MM.1S (cell line): ENCODE data around the gene IVNS1ABP.

Source experiments
- DNase-seq: peaks from one replicate; pipeline ENCODE4 v3.0.0-alpha.2; 2015
- H2AFZ ChIP-seq: fragments of 300-600 bp; sonication (generic); 2 replicates; pipeline ENCODE4 v1.6.0; 2016; ENCODE audit warnings: antibody characterized with exemption, low read length
- H3F3A ChIP-seq: fragments of 300-600 bp; sonication (generic); 2 replicates; pipeline ENCODE4 v1.6.1; 2016; ENCODE audit warnings: mild to moderate bottlenecking, antibody characterized with exemption, low read length, moderate library complexity, mixed read lengths; ENCODE audit not compliant: insufficient read depth
- H3K27ac ChIP-seq: fragments of 300-600 bp; sonication (generic); 2 replicates; pipeline ENCODE4 v1.5.1; 2016; ENCODE audit warnings: mild to moderate bottlenecking, low read length
- H3K27me3 ChIP-seq: fragments of 300-600 bp; sonication (generic); replicated peaks from 2 replicates; pipeline ENCODE4 v1.6.0; 2016; ENCODE audit warnings: low read length; ENCODE audit not compliant: insufficient read depth
- H3K36me3 ChIP-seq: fragments of 300-600 bp; sonication (generic); replicated peaks from 2 replicates; pipeline ENCODE4 v1.6.1; 2016; ENCODE audit warnings: mild to moderate bottlenecking, low read length, mixed read lengths; ENCODE audit not compliant: insufficient read depth
- H3K4me1 ChIP-seq: fragments of 300-600 bp; sonication (generic); 2 replicates; pipeline ENCODE4 v1.6.1; 2016; ENCODE audit warnings: low read length, mixed read lengths
- H3K4me2 ChIP-seq: fragments of 300-600 bp; sonication (generic); 2 replicates; pipeline ENCODE4 v1.6.0; 2016; ENCODE audit warnings: low read depth, low read length
- H3K4me3 ChIP-seq: fragments of 300-600 bp; sonication (generic); 2 replicates; pipeline ENCODE4 v1.5.1; 2016; ENCODE audit warnings: low read length, mixed read lengths
- H3K79me2 ChIP-seq: fragments of 300-600 bp; sonication (generic); 2 replicates; pipeline ENCODE4 v1.6.1; 2016; ENCODE audit warnings: mixed run types, low read length, mixed read lengths
- H3K9ac ChIP-seq: fragments of 300-600 bp; sonication (generic); 2 replicates; pipeline ENCODE4 v1.6.1; 2016; ENCODE audit warnings: low read length, mixed read lengths
- H3K9me2 ChIP-seq: fragments of 300-600 bp; sonication (generic); replicated peaks from 2 replicates; pipeline ENCODE4 v1.6.1; 2016; ENCODE audit warnings: mild to moderate bottlenecking, low read length, mixed read lengths; ENCODE audit not compliant: insufficient read depth
- H3K9me3 ChIP-seq: fragments of 300-600 bp; sonication (generic); replicated peaks from 2 replicates; pipeline ENCODE4 v1.6.1; 2016; ENCODE audit warnings: mild to moderate bottlenecking, low read length, mixed read lengths; ENCODE audit not compliant: insufficient read depth
- H4K20me1 ChIP-seq: fragments of 300-600 bp; sonication (generic); 2 replicates; pipeline ENCODE4 v1.6.1; 2016; ENCODE audit warnings: mild to moderate bottlenecking, low read length, moderate library complexity, mixed read lengths; ENCODE audit not compliant: insufficient read depth
- EZH2 ChIP-seq: fragments of 300-600 bp; sonication (generic); optimal IDR thresholded peaks from 2 replicates; pipeline ENCODE3; 2017; ENCODE audit warnings: low read depth, mild to moderate bottlenecking, antibody characterized with exemption, low read length, mixed read lengths
- EZH2phosphoT487 ChIP-seq: fragments of 300-600 bp; sonication (generic); IDR thresholded peaks from 2 replicates; pipeline ENCODE4 v1.6.1; 2018; ENCODE audit warnings: antibody characterized with exemption, low read length
- TF ChIP-seq, protein P1 (sequence below): fragments of 300-600 bp; sonication (generic); IDR thresholded peaks from 2 replicates; pipeline ENCODE4 v1.5.1; 2016; ENCODE audit warnings: antibody characterized with exemption, low read length, mixed read lengths

IVNS1ABP gene

GRCh38 chr1:185279571-185279970, 37.5 kb downstream of the IVNS1ABP start:
- no peaks in the 10 kb centered on the region for H3K9me3 ChIP-seq
- no peak for DNase-seq
- H3K79me2 ChIP-seq: no peaks in the 10 kb centered on the region
- H3K9me2 ChIP-seq: no peaks in the 10 kb centered on the region
- TF ChIP-seq, protein P1, sequence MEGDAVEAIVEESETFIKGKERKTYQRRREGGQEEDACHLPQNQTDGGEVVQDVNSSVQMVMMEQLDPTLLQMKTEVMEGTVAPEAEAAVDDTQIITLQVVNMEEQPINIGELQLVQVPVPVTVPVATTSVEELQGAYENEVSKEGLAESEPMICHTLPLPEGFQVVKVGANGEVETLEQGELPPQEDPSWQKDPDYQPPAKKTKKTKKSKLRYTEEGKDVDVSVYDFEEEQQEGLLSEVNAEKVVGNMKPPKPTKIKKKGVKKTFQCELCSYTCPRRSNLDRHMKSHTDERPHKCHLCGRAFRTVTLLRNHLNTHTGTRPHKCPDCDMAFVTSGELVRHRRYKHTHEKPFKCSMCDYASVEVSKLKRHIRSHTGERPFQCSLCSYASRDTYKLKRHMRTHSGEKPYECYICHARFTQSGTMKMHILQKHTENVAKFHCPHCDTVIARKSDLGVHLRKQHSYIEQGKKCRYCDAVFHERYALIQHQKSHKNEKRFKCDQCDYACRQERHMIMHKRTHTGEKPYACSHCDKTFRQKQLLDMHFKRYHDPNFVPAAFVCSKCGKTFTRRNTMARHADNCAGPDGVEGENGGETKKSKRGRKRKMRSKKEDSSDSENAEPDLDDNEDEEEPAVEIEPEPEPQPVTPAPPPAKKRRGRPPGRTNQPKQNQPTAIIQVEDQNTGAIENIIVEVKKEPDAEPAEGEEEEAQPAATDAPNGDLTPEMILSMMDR: no peak
- TF ChIP-seq EZH2phosphoT487 (no peak), EZH2 (no peak)
- H3K36me3 ChIP-seq: no peaks in the 10 kb centered on the region
- H4K20me1 ChIP-seq: no peaks in the 10 kb centered on the region
- H3K4me3 ChIP-seq: no peak overlapping the region
- no peaks in the 10 kb centered on the region for H3K27me3 ChIP-seq
- H3K4me2 ChIP-seq: no peak overlapping the region
- no peaks in the 10 kb centered on the region for H3F3A ChIP-seq
- H3K9ac ChIP-seq: no peak overlapping the region
- H2AFZ ChIP-seq: no peak overlapping the region
- no peak overlapping the region for H3K27ac ChIP-seq
- H3K4me1 ChIP-seq: peaks cover 8% of the 10 kb centered on the region; the same call in 1 of the 2 replicates

DNA sequence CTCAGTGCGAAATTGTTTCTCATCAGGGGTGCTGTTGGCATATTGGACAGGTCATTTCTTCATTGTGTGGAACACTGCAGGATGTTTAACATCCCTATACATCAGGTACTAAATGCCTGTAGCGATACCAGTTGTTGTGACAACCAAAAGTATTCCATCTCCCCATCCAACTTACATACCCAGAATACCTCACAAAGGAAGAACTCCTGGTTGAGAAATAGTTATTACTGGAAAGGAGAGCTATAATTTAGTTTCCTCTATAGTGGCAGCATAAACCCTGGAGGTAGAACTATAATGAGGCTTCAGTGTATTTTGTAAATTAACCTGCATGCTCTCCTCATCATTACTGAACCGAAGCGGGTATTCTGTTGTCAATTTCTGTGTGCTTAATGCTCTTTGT, 45.1 kb downstream of the IVNS1ABP start:
- Histone ChIP-seq H3K36me3 (no peaks in the 10 kb centered on the region), H3F3A (no peaks in the 10 kb centered on the region), H3K4me2 (no peak overlapping the region), H3K4me1 (no peaks in the 10 kb centered on the region), H3K4me3 (no peak overlapping the region), H3K79me2 (no peaks in the 10 kb centered on the region), H3K9ac (no peak overlapping the region), H2AFZ (no peak overlapping the region), H4K20me1 (no peaks in the 10 kb centered on the region), H3K9me2 (no peaks in the 10 kb centered on the region), H3K27ac (no peak overlapping the region), H3K27me3 (no peaks in the 10 kb centered on the region), H3K9me3 (no peaks in the 10 kb centered on the region)
- TF ChIP-seq, protein P1: no peak
- no peak for TF ChIP-seq EZH2
- no peak for TF ChIP-seq EZH2phosphoT487
- DNase-seq: no peak

- H3K27me3 ChIP-seq: no peaks in the 10 kb centered on the region
- no peaks in the 10 kb centered on the region for H3K9me3 ChIP-seq
- no peaks in the 10 kb centered on the region for H3F3A ChIP-seq
- H3K27ac ChIP-seq: no peak overlapping the region
- TF ChIP-seq, protein P1: no peak
- TF ChIP-seq EZH2phosphoT487: no peak
- no peak for TF ChIP-seq EZH2
- no peak overlapping the region for H3K9ac ChIP-seq
- no peak for DNase-seq
- no peaks in the 10 kb centered on the region for H3K79me2 ChIP-seq
- H2AFZ ChIP-seq: no peak overlapping the region
- H3K4me2 ChIP-seq: no peak overlapping the region
- H4K20me1 ChIP-seq: no peaks in the 10 kb centered on the region
- H3K9me2 ChIP-seq: no peaks in the 10 kb centered on the region
- no peaks in the 10 kb centered on the region for H3K4me1 ChIP-seq
- H3K36me3 ChIP-seq: no peaks in the 10 kb centered on the region
- no peak overlapping the region for H3K4me3 ChIP-seq
These were observed 48.7 kb downstream of the IVNS1ABP start for GRCh38 chr1:185268352-185268751.
